Measurements from ENCODE around the gene CCDC169. TPM values are rescaled to one million over a fixed set of nuclear protein-coding genes. Genes with fewer than 3 reads are reported as not detected.

The CCDC169 gene
- total and polyA plus RNA-seq, 2 of the 4 experiments (the other 2 are of a cell fraction) = 0.54 to 0.62 TPM

DNA sequence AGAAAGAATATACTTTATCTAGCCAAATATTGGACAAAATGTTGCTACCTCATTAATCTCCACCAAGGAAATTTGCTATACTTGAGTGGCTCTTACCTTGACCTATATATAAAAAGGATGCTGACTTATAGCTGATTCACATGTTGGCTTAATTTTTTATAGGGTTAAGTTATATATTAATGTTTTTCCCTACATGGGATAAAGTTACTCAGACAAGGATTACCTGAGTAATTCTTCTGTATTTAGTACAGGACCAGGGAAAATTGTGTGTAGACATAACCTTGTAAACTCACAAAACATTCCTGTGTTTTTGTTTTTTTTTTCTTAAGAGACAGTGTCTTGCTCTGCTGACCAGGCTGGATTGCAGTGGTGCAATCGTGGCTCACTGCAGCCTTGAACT, 52.6 kb downstream of the CCDC169 start:
- intact Hi-C loops (cut with micrococcal nuclease) (no loop called here), in situ Hi-C loops (cut with MboI; ENCODE audit: low sequenced_read_pairs) (no loop called here), dilution Hi-C loops (cut with HindIII; ENCODE audit: low sequenced_read_pairs, unreplicated experiment) (no loop called here)
- BruUV-seq (replicated peaks) = no TSS peak
- ChIA-PET CTCF (no interaction called here), POLR2A (ENCODE audit: unreplicated experiment) (no interaction called here)
- H4K5ac ChIP-seq (ENCODE audit: low read depth, low read length) = no peak overlapping the region
- no peaks in the 10 kb centered on the region for H3K36me3 ChIP-seq (ENCODE audit: control insufficient read depth, insufficient read depth, low read length)
- no peak overlapping the region for H3K14ac ChIP-seq (replicated peaks; ENCODE audit: low read depth, low read length)
- WGBS, 2 experiments (ENCODE audit: extremely low coverage in 2 of 2, insufficient read length in 1 of 2) = no CpG with 5 or more reads among the region's 1 CpG
- no peaks in the 10 kb centered on the region for H4K20me1 ChIP-seq (ENCODE audit: insufficient read depth, low read length)
- no peak overlapping the region for H4K8ac ChIP-seq (ENCODE audit: low read depth in 2 of 2, low read length in 2 of 2)
- no peak overlapping the region for H2BK20ac ChIP-seq (ENCODE audit: low read depth, low read length)
- H4K91ac ChIP-seq (ENCODE audit: insufficient read depth, low read depth, low read length) = no peak overlapping the region
- H2BK120ac ChIP-seq (ENCODE audit: low read depth, low read length) = no peak overlapping the region
- no peaks in the 10 kb centered on the region for H3K9me1 ChIP-seq (ENCODE audit: insufficient read depth, low read length)
- H2BK15ac ChIP-seq (ENCODE audit: low read depth, low read length) = no peak overlapping the region
- H3K27ac ChIP-seq (ENCODE audit: insufficient read depth, low read length) = no peak overlapping the region
- DNase-seq = no peak
- H3K56ac ChIP-seq (ENCODE audit: extremely low read depth, insufficient read depth, low read length) = no peak overlapping the region
- H3K79me1 ChIP-seq (ENCODE audit: low read depth in 1 of 2, low read length in 2 of 2) = no peaks in the 10 kb centered on the region
- H2BK5ac ChIP-seq (ENCODE audit: low read depth, low read length, poor library complexity, severe bottlenecking) = no peak overlapping the region
- no peaks in the 10 kb centered on the region for H3K9me3 ChIP-seq (ENCODE audit: control insufficient read depth, insufficient read depth, low read length)
- no peak for TF ChIP-seq NFE2L2 (IDR thresholded peaks at IDR 0.05; ENCODE audit: low read depth, low read length)
- TF ChIP-seq, protein P1, sequence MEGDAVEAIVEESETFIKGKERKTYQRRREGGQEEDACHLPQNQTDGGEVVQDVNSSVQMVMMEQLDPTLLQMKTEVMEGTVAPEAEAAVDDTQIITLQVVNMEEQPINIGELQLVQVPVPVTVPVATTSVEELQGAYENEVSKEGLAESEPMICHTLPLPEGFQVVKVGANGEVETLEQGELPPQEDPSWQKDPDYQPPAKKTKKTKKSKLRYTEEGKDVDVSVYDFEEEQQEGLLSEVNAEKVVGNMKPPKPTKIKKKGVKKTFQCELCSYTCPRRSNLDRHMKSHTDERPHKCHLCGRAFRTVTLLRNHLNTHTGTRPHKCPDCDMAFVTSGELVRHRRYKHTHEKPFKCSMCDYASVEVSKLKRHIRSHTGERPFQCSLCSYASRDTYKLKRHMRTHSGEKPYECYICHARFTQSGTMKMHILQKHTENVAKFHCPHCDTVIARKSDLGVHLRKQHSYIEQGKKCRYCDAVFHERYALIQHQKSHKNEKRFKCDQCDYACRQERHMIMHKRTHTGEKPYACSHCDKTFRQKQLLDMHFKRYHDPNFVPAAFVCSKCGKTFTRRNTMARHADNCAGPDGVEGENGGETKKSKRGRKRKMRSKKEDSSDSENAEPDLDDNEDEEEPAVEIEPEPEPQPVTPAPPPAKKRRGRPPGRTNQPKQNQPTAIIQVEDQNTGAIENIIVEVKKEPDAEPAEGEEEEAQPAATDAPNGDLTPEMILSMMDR (conservative IDR thresholded peaks at IDR 0.05; ENCODE audit: low read depth, low read length) = no peak
- TF ChIP-seq SMC3 (IDR thresholded peaks at IDR 0.05; ENCODE audit: low read depth, low read length) = no peak
- no peak for TF ChIP-seq MXI1 (IDR thresholded peaks at IDR 0.05; ENCODE audit: borderline replicate concordance, low read depth, low read length)
- TF ChIP-seq MAFK (IDR thresholded peaks at IDR 0.05; ENCODE audit: low read depth, low read length) = no peak
- no peak overlapping the region for H3K18ac ChIP-seq (ENCODE audit: low read depth, low read length)
- H3K4me1 ChIP-seq (ENCODE audit: control insufficient read depth, insufficient read depth, low read length) = no peaks in the 10 kb centered on the region
- H2AFZ ChIP-seq (replicated peaks; ENCODE audit: low read length, poor library complexity) = no peak overlapping the region
- H3K4me2 ChIP-seq (ENCODE audit: low read depth, low read length) = no peak overlapping the region
- H3K23ac ChIP-seq (ENCODE audit: low read depth, low read length) = no peak overlapping the region
- H2AK9ac ChIP-seq (replicated peaks; ENCODE audit: low read depth, low read length, poor library complexity) = no peak overlapping the region
- no peak overlapping the region for H2AK5ac ChIP-seq (ENCODE audit: low read depth, low read length)
- H3K9ac ChIP-seq (ENCODE audit: low read depth, low read length) = no peak overlapping the region
- H3K4me3 ChIP-seq (ENCODE audit: insufficient read depth, low read depth, low read length) = no peak overlapping the region
- no peak overlapping the region for H3K4ac ChIP-seq (ENCODE audit: low read depth, low read length)
- no peak for ATAC-seq (ENCODE audit: low read depth)
- no peaks in the 10 kb centered on the region for H3K27me3 ChIP-seq (ENCODE audit: control insufficient read depth, insufficient read depth, low read length)

Measured in IMR-90 (cell line).